ENCODE measurements around the gene UBTD1. TPM values are rescaled to one million over a fixed set of nuclear protein-coding genes. Genes with fewer than 3 reads are reported as not detected.

The UBTD1 gene
- total RNA-seq, 1 experiment from 2014 or later = 19.0 TPM

DNA sequence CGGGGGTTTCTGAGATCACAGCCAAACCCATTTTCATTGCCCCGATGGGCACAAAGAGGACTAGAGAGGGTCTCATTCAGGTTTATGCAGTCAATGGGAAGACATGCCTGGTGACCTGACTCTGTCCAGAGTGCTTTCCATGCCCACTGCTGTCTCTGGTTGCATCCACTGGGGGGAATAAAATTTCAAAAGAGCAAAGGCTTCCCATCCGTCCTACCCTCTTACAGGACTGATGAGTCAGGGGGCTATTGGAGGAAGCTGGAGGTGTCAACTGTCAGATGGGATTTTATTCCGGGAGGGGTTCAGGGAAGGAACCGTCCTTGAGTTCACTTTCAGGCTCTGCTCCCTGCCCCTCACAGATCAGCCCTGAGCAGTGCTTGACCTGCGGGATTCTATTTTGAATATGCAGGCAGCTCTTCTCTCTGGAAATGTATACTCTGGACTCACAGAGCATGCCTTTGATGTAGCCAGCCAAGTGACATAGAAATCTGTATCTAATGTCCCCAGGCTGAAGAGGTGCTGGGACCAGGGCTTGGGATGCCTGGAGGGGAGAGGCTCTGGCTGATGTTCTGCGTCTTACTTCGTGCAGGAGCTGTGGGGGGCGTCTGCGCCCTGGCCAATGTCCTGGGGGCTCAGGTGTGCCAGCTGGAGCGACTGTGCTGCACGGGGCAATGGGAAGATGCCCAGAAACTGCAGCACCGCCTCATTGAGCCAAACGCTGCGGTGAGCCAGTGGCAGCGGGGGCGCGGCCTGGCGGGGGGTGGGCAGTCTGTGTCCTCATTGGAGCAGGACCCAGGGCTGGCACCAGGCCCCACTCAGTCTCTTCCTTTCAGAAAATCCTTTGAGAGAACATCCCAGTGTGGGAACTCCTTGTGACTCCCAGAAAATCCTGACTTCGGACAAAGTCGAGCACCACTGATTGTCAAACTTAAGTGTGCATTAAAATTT, 102.8 kb downstream of the UBTD1 start:
- Histone ChIP-seq H2BK120ac (ENCODE audit: low read depth, low read length, poor library complexity, severe bottlenecking) (no peak overlapping the region), H3K4ac (ENCODE audit: low read depth, low read length) (no peak overlapping the region), H2AK5ac (ENCODE audit: insufficient read length, low read length) (no peak overlapping the region), H4K20me1 (ENCODE audit: control insufficient read depth, insufficient read depth, insufficient read length) (no peaks in the 10 kb centered on the region), H3T11ph (ENCODE audit: low read length) (no peak overlapping the region), H3K79me1 (ENCODE audit: insufficient read depth, low read depth, low read length, poor library complexity, severe bottlenecking) (no peaks in the 10 kb centered on the region), H2BK12ac (ENCODE audit: insufficient read length, low read depth, low read length) (no peak overlapping the region), H3K27me3 (ENCODE audit: insufficient read depth, low read length) (no peaks in the 10 kb centered on the region), H2BK20ac (ENCODE audit: low read depth, low read length, poor library complexity, severe bottlenecking) (no peak overlapping the region), H3K4me1 (ENCODE audit: insufficient read depth, low read length) (no peaks in the 10 kb centered on the region), H2BK5ac (ENCODE audit: insufficient read length, low read length) (no peak overlapping the region), H3K9me3 (ENCODE audit: control insufficient read depth, low read depth, low read length) (no peaks in the 10 kb centered on the region), H3K27ac (ENCODE audit: insufficient read length, low read depth, low read length) (no peak overlapping the region), H3K9ac (ENCODE audit: extremely low read depth, insufficient read length, low read length) (no peak overlapping the region), H3K4me2 (ENCODE audit: insufficient read depth, insufficient read length, low read length) (no peak overlapping the region), H3K23me2 (ENCODE audit: insufficient read length, low read depth, low read length, poor library complexity, severe bottlenecking) (no peaks in the 10 kb centered on the region), H3K23ac (ENCODE audit: insufficient read length, low read depth, low read length) (no peak overlapping the region), H3K79me2 (ENCODE audit: insufficient read depth, low read length) (no peaks in the 10 kb centered on the region), H4K91ac (ENCODE audit: insufficient read length, low read depth, low read length) (no peak overlapping the region), H4K8ac (replicated peaks; ENCODE audit: insufficient read length, low read depth, low read length) (no peak overlapping the region), H3K14ac (ENCODE audit: insufficient read depth, low read length) (no peak overlapping the region), H2BK15ac (ENCODE audit: low read depth, low read length) (no peak overlapping the region), H3K18ac (ENCODE audit: insufficient read length, low read depth, low read length) (no peak overlapping the region), H3K56ac (ENCODE audit: insufficient read length, low read depth, low read length) (no peak overlapping the region), H2AFZ (ENCODE audit: low read length) (no peak overlapping the region), H4K5ac (ENCODE audit: insufficient read length, low read depth, low read length) (no peak overlapping the region)
- no peaks in the 10 kb centered on the region for H3K36me3 Mint-ChIP-seq (ENCODE audit: insufficient read depth in 1 of 3, low read depth in 3 of 3)
- no peaks in the 10 kb centered on the region for H3K9me3 Mint-ChIP-seq
- no CpG with 5 or more reads among the region's 21 CpGs for WGBS (ENCODE audit: extremely low coverage, insufficient read length, low lambda C conversion rate)
- no peaks in the 10 kb centered on the region; the same call in 1 of the 2 replicates for H3K27me3 Mint-ChIP-seq (ENCODE audit: low read depth)
- no peak overlapping the region for H3K4me3 Mint-ChIP-seq
- TF ChIP-seq, protein P1, sequence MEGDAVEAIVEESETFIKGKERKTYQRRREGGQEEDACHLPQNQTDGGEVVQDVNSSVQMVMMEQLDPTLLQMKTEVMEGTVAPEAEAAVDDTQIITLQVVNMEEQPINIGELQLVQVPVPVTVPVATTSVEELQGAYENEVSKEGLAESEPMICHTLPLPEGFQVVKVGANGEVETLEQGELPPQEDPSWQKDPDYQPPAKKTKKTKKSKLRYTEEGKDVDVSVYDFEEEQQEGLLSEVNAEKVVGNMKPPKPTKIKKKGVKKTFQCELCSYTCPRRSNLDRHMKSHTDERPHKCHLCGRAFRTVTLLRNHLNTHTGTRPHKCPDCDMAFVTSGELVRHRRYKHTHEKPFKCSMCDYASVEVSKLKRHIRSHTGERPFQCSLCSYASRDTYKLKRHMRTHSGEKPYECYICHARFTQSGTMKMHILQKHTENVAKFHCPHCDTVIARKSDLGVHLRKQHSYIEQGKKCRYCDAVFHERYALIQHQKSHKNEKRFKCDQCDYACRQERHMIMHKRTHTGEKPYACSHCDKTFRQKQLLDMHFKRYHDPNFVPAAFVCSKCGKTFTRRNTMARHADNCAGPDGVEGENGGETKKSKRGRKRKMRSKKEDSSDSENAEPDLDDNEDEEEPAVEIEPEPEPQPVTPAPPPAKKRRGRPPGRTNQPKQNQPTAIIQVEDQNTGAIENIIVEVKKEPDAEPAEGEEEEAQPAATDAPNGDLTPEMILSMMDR (conservative IDR thresholded peaks at IDR 0.05) = no peak
- DNase-seq = no peak
- peaks cover 6 to 8% of the 10 kb centered on the region in 2 experiments; a peak in 3 of 4 replicates for H3K4me1 Mint-ChIP-seq
- no peak overlapping the region for H3K27ac Mint-ChIP-seq
